IPS-NIHi7 (cell line): ENCODE measurements around the gene FOXB2.

Experiments used
- DNase-seq: peaks from one replicate; pipeline ENCODE4 v3.0.0; 2012; ENCODE audit warnings: mixed read lengths; ENCODE audit errors: extremely low spot score

Gene FOXB2

GRCh38 chr9:77063645-77064285, 44.3 kb downstream of the FOXB2 start:
- DNase-seq, result no peak

DNA sequence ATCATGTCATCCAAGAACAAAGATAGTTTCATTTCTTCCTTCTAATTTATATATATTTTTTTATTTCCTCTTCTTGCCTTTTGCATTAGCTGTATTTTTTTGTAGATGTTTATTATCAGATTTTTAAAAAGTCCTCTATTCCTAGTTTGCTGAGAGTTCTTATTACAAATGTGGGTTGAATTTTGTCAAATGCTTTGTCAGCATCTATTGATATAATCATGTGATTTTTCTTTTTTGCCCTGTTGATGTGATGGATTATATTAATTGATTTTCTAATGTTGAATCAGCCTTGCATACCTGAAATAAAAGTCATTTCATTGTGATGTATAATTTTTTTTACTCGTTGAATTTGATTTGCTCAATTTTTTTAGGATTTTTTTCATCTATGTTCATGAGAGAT, 46.9 kb downstream of the FOXB2 start:
- DNase-seq, result no peak
